Adrenal gland (tissue), 12 donors: ENCODE data around the gene COQ8B. TPM values are rescaled to one million over a fixed set of nuclear protein-coding genes. Genes with fewer than 3 reads are reported as not detected.

Source experiments
- DNase-seq, 7 donors: peaks; one replicate each; pipeline ENCODE4 v3.0.0-alpha.2; 2019 to 2020
- H3K27ac ChIP-seq, 5 donors: fragments of 200-600 bp; sonication (generic) in 4 of 5; 1 replicate in 3 of 5; 2 replicates in 2 of 5; pipeline versions ENCODE4 v1.5.1 to v1.8.0; 2016 to 2020; ENCODE audit warnings: mild to moderate bottlenecking in 1 of 5
- H3K27me3 ChIP-seq: fragments of 200-600 bp; 2 replicates; pipeline ENCODE4 v1.8.0; 2021
- H3K36me3 ChIP-seq, 2 donors: fragments of 200-600 bp; replicated peaks in 1 of 2; 1 replicate in 1 of 2; 2 replicates in 1 of 2; pipeline versions ENCODE4 v1.5.1 to v1.8.0; 2018 to 2022
- H3K4me1 ChIP-seq, 2 donors: fragments of 200-600 bp; replicated peaks in 1 of 2; 1 replicate in 1 of 2; 2 replicates in 1 of 2; pipeline versions ENCODE4 v1.5.1 to v1.8.0; 2018 to 2021
- H3K4me3 ChIP-seq, 4 donors: fragments of 200-600 bp; sonication (generic) in 3 of 4; one replicate each; pipeline ENCODE4 v1.5.1; 2016 to 2018
- H3K9me3 ChIP-seq, 3 donors: fragments of 200-600 bp; sonication (generic) in 1 of 3; replicated peaks in 1 of 3; 1 replicate in 2 of 3; 2 replicates in 1 of 3; pipeline versions ENCODE4 v1.5.1 to v1.8.0; 2016 to 2021
- CTCF ChIP-seq, 6 experiments: fragments of 450-650 bp in 4 of 6; fragments of 200-600 bp in 2 of 6; sonication (generic) in 1 of 6; IDR thresholded peaks; 1 replicate in 5 of 6; 2 replicates in 1 of 6; pipeline versions ENCODE4 v1.5.1 to v1.8.0; 2016 to 2021; ENCODE audit warnings: antibody characterized with exemption in 6 of 6, mild to moderate bottlenecking in 2 of 6, moderate library complexity in 1 of 6
- POLR2A ChIP-seq, 2 donors: fragments of 450-650 bp; IDR thresholded peaks; one replicate each; pipeline ENCODE4 v1.6.1; 2017; ENCODE audit warnings: antibody characterized with exemption in 2 of 2, mild to moderate bottlenecking in 2 of 2, moderate library complexity in 1 of 2
- WGBS, 4 donors: extraction: QIAGEN DNeasy Blood & Tissue Kit in 2 of 4; methylation state at CpG; one replicate each; pipeline versions ENCODE4 v1.1.5 to v1.1.7; 2013 to 2017; 5-methylcytosine and 5-hydroxymethylcytosine counted together
- intact Hi-C, 2 donors: fragments of 100-400 bp; cut with DNase I; formaldehyde crosslinking; loops; one replicate each; pipeline versions ENCODE4 v1.14.1 to v1.15.0; 2022 to 2023
- polyA plus RNA-seq, 3 donors: library from polyadenylated mRNA; stranded (reverse); fragments of 200-250 nt in 2 of 3; fragments of 350-450 nt in 1 of 3; fragmentation: Illumina TruSeq in 1 of 3; extraction: RNeasy Lipid Tissue Mini Kit (QIAGEN cat#74804) in 1 of 3; gene quantifications; one replicate each; pipeline ENCODE4 v1.2.3, GENCODE V29; 2013 to 2014
- total RNA-seq, 9 donors: library from RNA; depleted of rRNA in 4 of 9; stranded (reverse); fragments of >200 nt in 4 of 9; fragments of 120-200 nt in 1 of 9; fragmentation: NEBNext Ultra II Directional in 1 of 9; extraction: Animal tissue kit (Norgen Biotek cat#: 25700) in 1 of 9; gene quantifications; one replicate each; pipeline versions ENCODE4 v1.1.0 to v1.2.4, GENCODE V29; 2013 to 2023
- donor health status: healthy with polysubstance abuse.
- donor health status: Bipolar disorder and iron deficiency.
- donor health status: DM: yes; HTN: yes; CAD: no.
- donor health status: DM: no; HTN: no; CAD: no.
- donor health status: DM: no; HTN: no; CAD: no.
- donor health status: DM: yes; HTN: yes; CAD: no.

Gene COQ8B
- total and polyA plus RNA-seq, 12 donors: 13.7 to 80.4 (median 48.9) TPM

- Histone ChIP-seq H3K36me3 (peaks cover 0 to 87% of the 10 kb centered on the region in 2 donors), H3K4me1 (no peaks in the 10 kb centered on the region), H3K27me3 (no peaks in the 10 kb centered on the region), H3K9me3 (no peaks in the 10 kb centered on the region), H3K4me3 (no peak overlapping the region), H3K27ac (no peak overlapping the region)
- no peak for DNase-seq
- intact Hi-C loops: no loop called here
- TF ChIP-seq CTCF (IDR thresholded peaks at IDR 0.05): no peak
- no peak for TF ChIP-seq POLR2A (IDR thresholded peaks at IDR 0.05)
- 94 to 100% (median 96%) methylated on average over 1 to 11 of the region's 11 CpGs for WGBS, 4 donors
Observed at GRCh38 chr19:40673397-40673796, 43.3 kb downstream of the COQ8B start.

- Histone ChIP-seq H3K27me3 (no peaks in the 10 kb centered on the region), H3K36me3 (peaks cover 0 to 87% of the 10 kb centered on the region in 2 donors), H3K27ac (no peak overlapping the region), H3K4me3 (no peak overlapping the region), H3K4me1 (no peaks in the 10 kb centered on the region), H3K9me3 (no peaks in the 10 kb centered on the region)
- no peak for TF ChIP-seq POLR2A (IDR thresholded peaks at IDR 0.05)
- no peak for TF ChIP-seq CTCF (IDR thresholded peaks at IDR 0.05)
- no peak for DNase-seq
- WGBS, 4 donors: 89 to 94% (median 94%) methylated on average over 7 of the region's 7 CpGs
- intact Hi-C loops: no loop called here
Observed at GRCh38 chr19:40672573-40673299, 44.0 kb downstream of the COQ8B start.

- no peaks in the 10 kb centered on the region for H3K27me3 ChIP-seq
- H3K36me3 ChIP-seq: peaks cover 0 to 87% of the 10 kb centered on the region in 2 donors
- H3K9me3 ChIP-seq: no peaks in the 10 kb centered on the region
- no peaks in the 10 kb centered on the region for H3K4me1 ChIP-seq
- no peak overlapping the region for H3K27ac ChIP-seq
- no peak for DNase-seq
- intact Hi-C loops: no loop called here
- TF ChIP-seq POLR2A (IDR thresholded peaks at IDR 0.05): no peak
- no peak for TF ChIP-seq CTCF (IDR thresholded peaks at IDR 0.05)
- H3K4me3 ChIP-seq: no peak overlapping the region
- 66 to 94% (median 80%) methylated on average over 2 of the region's 2 CpGs for WGBS, 4 donors
Observed at GRCh38 chr19:40672038-40672437, 44.6 kb downstream of the COQ8B start.

- Histone ChIP-seq H3K4me3 (no peak overlapping the region), H3K36me3 (peaks cover 0 to 82% of the 10 kb centered on the region in 2 donors), H3K9me3 (no peaks in the 10 kb centered on the region), H3K4me1 (peaks cover 0 to 3% of the 10 kb centered on the region in 2 donors), H3K27me3 (no peaks in the 10 kb centered on the region), H3K27ac (no peak overlapping the region)
- intact Hi-C loops: no loop called here
- WGBS, 4 donors: 78 to 91% (median 88%) methylated on average over 9 of the region's 9 CpGs
- TF ChIP-seq CTCF (IDR thresholded peaks at IDR 0.05): no peak
- TF ChIP-seq POLR2A (IDR thresholded peaks at IDR 0.05): no peak
- DNase-seq: no peak
Observed at GRCh38 chr19:40671404-40671803, 45.3 kb downstream of the COQ8B start.
